ENCODE results near the gene SLC22A14. TPM values are rescaled to one million over a fixed set of nuclear protein-coding genes. Genes with fewer than 3 reads are reported as not detected.

SLC22A14 gene
- total and polyA plus RNA-seq, 9 of the 15 experiments (the other 6 are each of a cell fraction or from before 2014, with no cell fraction given): 0.03 to 0.07 TPM; not detected in 7

DNA sequence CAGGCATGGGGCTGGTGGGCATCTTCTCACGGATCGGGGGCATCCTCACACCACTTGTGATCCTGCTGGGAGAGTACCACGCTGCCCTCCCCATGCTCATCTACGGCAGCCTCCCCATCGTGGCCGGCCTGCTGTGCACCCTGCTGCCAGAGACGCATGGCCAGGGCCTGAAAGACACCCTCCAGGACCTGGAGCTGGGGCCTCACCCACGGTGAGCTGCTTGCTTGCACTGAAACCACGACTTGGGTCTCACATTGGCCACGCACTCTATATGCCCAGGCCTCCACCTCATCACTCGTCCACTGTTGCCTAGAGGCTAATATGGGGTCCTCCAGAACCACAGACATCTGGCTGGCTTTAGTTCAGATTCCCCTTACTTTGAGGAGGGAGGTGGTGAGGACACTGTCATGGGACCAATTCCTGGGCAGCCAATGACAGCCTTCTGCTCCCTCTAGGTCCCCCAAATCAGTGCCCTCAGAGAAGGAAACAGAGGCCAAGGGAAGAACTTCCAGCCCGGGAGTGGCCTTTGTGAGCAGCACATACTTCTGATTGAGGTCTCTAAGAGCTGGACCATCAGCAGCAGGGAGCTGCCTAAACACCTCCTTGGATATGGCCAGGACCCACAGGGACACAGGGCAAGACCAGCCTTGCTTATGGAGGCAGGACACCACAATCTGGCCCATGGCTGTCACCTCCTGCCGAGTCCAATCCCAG is 5.0 kb upstream of the SLC22A14 start:
- no TSS peak for BruUV-seq (replicated peaks)
- no peak for DNase-seq (ENCODE audit: extremely low read depth in 1 of 4, low spot score in 3 of 4)
- H3K79me2 ChIP-seq (ENCODE audit: control insufficient read depth, insufficient read depth, low read length): no peaks in the 10 kb centered on the region
- H3K4me2 ChIP-seq (ENCODE audit: insufficient read depth, low read length): no peak overlapping the region
- H3K4me3 ChIP-seq: no peak overlapping the region
- in situ Hi-C loops (cut with MboI) (no loop called here), intact Hi-C loops (cut with micrococcal nuclease) (no loop called here)
- CTCF ChIA-PET (ENCODE audit: low intra/inter-chr PET ratio): no interaction called here
- no peaks in the 10 kb centered on the region; a peak in 2 of 5 replicates for H3K27me3 ChIP-seq (ENCODE audit: control insufficient read depth in 2 of 2, insufficient read depth in 2 of 2, low read length in 2 of 2)
- H3K9me3 ChIP-seq (replicated peaks; ENCODE audit: control insufficient read depth, insufficient read depth, low read depth, low read length): no peaks in the 10 kb centered on the region
- POLR2A ChIA-PET: interaction anchor here (0.6 kb wide), 2 partner anchors 98 to 399 kb away, joined by 3 read pairs; no protein-coding TSS in a partner anchor
- H3K4me1 ChIP-seq (replicated peaks in 1 of 2; ENCODE audit: control insufficient read depth in 2 of 2, insufficient read depth in 2 of 2, low read length in 2 of 2): peaks cover 0 to 14% of the 10 kb centered on the region in 2 experiments; a peak in 2 of 5 replicates
- H3K36me3 ChIP-seq (ENCODE audit: control insufficient read depth, insufficient read depth, low read length): no peaks in the 10 kb centered on the region
- H3K9me1 ChIP-seq (ENCODE audit: control insufficient read depth, insufficient read depth, low read length): peaks cover 3% of the 10 kb centered on the region
- no peaks in the 10 kb centered on the region for H4K20me1 ChIP-seq (replicated peaks; ENCODE audit: control insufficient read depth, insufficient read depth, low read length)
- FAIRE-seq: no peak
- no peak for ATAC-seq
- no peak overlapping the region for H2AFZ ChIP-seq (ENCODE audit: low read depth, low read length)
- H3K9ac ChIP-seq (ENCODE audit: insufficient read depth in 1 of 2, low read depth in 2 of 2, low read length in 2 of 2): peak overlapping the region in 1 of 2 experiments; percentile 56; a peak in 1 of 4 replicates
- 39% methylated on average over 13 of the region's 13 CpGs for WGBS (ENCODE audit: insufficient coverage, low coverage, missing lambda C conversion rate)
- no peak overlapping the region for H3K27ac ChIP-seq (ENCODE audit: extremely low read depth, low read depth, low read length)
- TF ChIP-seq BMI1 (IDR thresholded peaks at IDR 0.05; ENCODE audit: low read length) (no peak), ZNF133 (CRISPR knock-in tag; IDR thresholded peaks at IDR 0.05) (no peak), BRD4 (IDR thresholded peaks at IDR 0.05) (no peak), RBM25 (IDR thresholded peaks at IDR 0.05; ENCODE audit: low read depth, low read length, severe bottlenecking) (no peak), XRCC4 (IDR thresholded peaks at IDR 0.05; ENCODE audit: extremely low read depth, insufficient read depth, insufficient read length) (no peak), CHD1 (IDR thresholded peaks at IDR 0.05; ENCODE audit: low read length) (no peak), SETDB1 (IDR thresholded peaks at IDR 0.05; ENCODE audit: low read length) (no peak), ELF2 (CRISPR knock-in tag; IDR thresholded peaks at IDR 0.05) (no peak), ZNF197 (CRISPR knock-in tag; IDR thresholded peaks at IDR 0.05; ENCODE audit: low read depth) (no peak), ZNF408 (CRISPR knock-in tag; IDR thresholded peaks at IDR 0.05; ENCODE audit: low read depth) (no peak)
- TF ChIP-seq, protein P1, sequence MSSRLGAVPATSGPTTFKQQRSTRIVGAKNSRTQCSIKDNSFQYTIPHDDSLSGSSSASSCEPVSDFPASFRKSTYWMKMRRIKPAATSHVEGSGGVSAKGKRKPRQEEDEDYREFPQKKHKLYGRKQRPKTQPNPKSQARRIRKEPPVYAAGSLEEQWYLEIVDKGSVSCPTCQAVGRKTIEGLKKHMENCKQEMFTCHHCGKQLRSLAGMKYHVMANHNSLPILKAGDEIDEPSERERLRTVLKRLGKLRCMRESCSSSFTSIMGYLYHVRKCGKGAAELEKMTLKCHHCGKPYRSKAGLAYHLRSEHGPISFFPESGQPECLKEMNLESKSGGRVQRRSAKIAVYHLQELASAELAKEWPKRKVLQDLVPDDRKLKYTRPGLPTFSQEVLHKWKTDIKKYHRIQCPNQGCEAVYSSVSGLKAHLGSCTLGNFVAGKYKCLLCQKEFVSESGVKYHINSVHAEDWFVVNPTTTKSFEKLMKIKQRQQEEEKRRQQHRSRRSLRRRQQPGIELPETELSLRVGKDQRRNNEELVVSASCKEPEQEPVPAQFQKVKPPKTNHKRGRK (tag; IDR thresholded peaks at IDR 0.05): no peak
- TF ChIP-seq, protein P2, sequence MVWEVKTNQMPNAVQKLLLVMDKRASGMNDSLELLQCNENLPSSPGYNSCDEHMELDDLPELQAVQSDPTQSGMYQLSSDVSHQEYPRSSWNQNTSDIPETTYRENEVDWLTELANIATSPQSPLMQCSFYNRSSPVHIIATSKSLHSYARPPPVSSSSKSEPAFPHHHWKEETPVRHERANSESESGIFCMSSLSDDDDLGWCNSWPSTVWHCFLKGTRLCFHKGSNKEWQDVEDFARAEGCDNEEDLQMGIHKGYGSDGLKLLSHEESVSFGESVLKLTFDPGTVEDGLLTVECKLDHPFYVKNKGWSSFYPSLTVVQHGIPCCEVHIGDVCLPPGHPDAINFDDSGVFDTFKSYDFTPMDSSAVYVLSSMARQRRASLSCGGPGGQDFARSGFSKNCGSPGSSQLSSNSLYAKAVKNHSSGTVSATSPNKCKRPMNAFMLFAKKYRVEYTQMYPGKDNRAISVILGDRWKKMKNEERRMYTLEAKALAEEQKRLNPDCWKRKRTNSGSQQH (CRISPR knock-in tag; IDR thresholded peaks at IDR 0.05): no peak
- TF ChIP-seq, protein P3, sequence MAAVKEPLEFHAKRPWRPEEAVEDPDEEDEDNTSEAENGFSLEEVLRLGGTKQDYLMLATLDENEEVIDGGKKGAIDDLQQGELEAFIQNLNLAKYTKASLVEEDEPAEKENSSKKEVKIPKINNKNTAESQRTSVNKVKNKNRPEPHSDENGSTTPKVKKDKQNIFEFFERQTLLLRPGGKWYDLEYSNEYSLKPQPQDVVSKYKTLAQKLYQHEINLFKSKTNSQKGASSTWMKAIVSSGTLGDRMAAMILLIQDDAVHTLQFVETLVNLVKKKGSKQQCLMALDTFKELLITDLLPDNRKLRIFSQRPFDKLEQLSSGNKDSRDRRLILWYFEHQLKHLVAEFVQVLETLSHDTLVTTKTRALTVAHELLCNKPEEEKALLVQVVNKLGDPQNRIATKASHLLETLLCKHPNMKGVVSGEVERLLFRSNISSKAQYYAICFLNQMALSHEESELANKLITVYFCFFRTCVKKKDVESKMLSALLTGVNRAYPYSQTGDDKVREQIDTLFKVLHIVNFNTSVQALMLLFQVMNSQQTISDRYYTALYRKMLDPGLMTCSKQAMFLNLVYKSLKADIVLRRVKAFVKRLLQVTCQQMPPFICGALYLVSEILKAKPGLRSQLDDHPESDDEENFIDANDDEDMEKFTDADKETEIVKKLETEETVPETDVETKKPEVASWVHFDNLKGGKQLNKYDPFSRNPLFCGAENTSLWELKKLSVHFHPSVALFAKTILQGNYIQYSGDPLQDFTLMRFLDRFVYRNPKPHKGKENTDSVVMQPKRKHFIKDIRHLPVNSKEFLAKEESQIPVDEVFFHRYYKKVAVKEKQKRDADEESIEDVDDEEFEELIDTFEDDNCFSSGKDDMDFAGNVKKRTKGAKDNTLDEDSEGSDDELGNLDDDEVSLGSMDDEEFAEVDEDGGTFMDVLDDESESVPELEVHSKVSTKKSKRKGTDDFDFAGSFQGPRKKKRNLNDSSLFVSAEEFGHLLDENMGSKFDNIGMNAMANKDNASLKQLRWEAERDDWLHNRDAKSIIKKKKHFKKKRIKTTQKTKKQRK (IDR thresholded peaks at IDR 0.05; ENCODE audit: borderline replicate concordance, low read depth, low read length): no peak

All from K562 (cell line).